GM18951 (cell line): Measurements from ENCODE around the gene PLXNA2.

Source experiments
- POLR2A ChIP-seq: IDR thresholded peaks from 4 replicates; pipeline ENCODE4 v1.6.1; 2011; ENCODE audit warnings: mild to moderate bottlenecking; ENCODE audit not compliant: insufficient read length, insufficient read depth; ENCODE audit errors: extremely low read depth
- in situ Hi-C: fragments of 300-500 bp; cut with MboI; formaldehyde crosslinking; loops from one replicate; pipeline ENCODE4 v1.12.0; 2022; ENCODE audit warnings: low sequenced_read_pairs, mixed read lengths, inconsistent platforms; ENCODE audit not compliant: unreplicated experiment

Gene PLXNA2

DNA sequence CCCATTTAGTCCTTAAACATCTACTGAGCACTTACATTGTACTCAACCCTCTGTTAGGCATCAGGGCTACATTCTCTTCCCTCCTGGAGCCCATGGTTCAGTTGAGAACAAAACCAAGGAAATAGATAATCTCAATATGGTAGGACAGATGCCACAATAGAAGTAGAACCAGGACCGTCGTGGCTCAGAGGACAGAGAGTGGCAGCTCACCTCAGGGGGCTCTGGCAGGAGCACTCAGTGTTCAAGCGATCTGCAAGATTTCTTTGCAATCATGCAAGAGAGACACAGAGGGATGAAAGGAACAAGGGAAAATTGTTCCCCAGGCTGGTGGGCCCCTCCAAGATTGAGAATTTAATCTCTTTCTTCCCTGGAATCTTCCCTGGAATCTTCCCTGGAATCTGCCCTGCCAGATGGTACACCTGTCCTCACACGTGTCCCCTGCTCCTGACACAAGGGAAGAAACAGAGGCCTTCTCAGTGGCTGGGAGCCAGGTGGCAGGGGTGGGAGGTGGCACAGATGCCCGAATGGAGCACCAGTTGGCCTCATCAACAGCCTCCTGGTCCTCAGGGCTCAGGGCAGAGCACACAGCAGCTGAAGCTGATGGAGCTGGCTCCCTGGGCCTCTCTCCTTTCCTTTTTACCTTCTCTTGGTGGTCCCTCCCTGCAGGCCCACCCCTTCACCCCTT lies 135.4 kb downstream of the PLXNA2 start:
- no peak for TF ChIP-seq POLR2A
- in situ Hi-C loops: no loop called here

DNA sequence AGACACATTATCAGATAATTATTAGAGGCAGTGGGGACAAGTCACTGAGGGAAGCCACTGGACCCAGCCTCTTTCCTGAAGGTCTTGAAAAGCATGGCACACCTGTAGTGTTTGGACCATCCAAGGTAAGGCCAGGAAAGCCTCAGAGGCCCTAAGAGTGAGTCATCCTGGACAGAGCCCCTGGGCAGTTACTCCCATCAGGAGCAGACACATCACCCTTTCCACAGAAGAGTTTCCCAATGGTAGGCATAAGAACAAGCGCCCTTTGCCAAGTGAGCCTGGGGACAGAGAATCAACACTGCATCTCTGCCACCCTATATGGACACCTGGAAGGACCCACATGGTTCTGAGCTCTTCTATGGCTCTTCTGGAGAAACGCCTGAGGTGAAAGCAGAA lies 136.0 kb downstream of the PLXNA2 start:
- in situ Hi-C loops: no loop called here
- TF ChIP-seq POLR2A: no peak

DNA sequence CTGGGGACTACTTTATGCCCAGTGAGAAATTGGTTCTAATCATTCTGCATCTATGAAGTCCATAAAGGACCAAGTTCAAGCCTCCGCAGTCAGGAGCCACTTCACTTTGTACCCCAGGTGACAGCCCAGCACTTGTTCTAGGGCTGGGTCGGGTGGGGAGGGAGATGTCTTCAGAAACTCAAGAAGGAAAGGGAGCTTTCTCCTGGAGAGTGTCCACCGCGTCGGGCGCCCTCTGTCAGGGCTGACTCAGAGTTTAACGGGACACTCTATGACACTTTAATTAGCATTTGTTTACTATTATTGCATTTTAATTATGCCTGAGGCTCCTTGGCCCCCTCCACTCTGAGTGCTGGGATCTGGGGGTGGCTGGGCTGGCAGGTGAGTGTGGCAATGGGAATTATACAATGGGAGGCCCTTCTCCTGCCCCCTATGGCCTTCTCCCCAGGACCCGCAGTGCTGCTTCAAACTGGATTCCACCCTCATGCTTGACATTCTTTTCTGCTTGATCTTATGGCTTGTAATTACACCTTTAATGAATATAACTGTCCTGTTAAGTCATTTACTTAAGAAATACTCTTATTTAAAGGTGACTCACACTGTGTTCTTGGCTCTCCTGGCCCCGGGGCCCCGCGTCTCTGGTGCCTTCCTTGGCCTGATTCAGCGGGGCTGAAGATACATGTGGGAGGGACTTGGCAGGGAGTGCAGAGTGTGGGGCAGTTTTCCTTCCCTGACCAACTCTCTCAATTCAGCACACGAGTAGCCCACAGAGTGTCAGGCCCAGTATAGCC lies 136.6 kb downstream of the PLXNA2 start:
- in situ Hi-C loops: no loop called here
- no peak for TF ChIP-seq POLR2A

DNA sequence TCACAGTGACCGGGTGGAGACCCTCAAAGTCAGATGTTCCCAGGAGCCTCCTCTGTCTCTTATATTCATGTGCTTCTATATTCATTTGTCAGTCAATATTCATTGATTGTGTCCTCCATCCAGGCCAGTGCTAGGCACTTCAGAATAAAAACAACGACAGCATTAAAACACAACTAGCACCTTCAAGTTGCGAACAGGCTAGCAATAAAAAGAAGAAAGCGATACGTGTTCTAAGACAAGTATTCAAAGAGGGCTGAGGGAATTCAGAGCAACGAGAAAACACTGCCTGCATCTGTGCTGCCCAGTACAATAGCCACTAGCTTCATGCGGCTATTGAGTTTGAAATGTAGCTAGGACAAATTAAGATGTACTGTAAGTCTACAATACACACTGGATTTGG lies 138.0 kb downstream of the PLXNA2 start:
- TF ChIP-seq POLR2A: no peak
- in situ Hi-C loops: no loop called here

DNA sequence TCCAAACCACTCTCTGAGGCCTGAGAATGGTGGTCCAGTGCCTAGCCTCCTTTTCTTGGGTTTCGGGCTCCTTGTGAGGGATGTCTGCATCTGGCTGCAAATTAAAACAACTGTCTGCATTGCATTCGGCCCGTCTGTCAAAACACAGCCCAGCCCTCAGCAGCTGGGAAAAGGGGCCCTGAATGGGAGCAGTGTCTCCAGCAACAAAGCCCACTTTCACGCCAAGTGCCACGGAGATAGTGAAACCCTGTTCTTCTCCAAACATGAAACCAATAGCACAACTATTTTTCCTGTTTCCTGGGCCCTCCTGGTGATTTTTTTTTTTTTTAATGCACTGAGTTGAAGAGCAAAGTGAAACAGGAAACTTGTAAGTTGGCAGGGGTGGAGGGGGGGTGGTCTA lies 138.4 kb downstream of the PLXNA2 start:
- in situ Hi-C loops: no loop called here
- no peak for TF ChIP-seq POLR2A

GRCh38 chr1:208103597-208104513 lies 140.3 kb downstream of the PLXNA2 start:
- in situ Hi-C loops: no loop called here

DNA sequence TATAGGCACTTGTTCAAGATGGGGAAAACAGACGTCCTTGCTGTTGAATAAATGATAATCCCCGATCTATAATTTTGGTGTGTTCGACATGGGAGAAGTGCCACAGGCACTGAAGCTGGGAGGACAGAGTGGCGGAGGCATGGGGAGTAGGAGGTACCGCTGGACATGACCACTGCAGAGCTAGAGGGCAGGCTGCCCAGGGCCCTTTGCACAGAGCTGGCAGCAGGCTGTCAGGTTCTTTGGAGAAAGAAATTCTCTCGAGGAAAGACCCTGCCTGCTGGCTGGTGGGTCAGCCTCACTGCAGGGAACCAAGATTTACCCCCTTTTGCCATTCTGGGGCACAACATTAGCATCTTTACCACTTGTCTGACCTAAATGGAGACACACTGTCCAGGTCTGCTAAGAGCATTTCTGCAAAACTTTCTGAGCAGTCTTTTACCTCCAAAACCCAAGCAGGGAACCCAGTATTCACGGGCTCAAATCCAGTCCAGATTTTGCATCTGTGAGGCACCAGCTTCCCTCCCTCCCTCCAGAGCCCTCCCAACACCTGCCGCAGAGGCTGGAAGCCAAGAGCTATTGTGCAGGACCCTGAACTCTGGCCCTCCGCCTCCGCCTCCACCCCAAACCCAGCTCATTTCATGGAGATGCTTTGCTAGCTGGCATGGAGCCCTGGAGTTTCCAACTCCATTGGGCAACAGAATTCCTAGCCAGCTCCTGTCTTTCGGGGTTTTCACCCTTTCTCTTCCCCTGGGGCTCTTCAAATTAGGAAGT lies 142.3 kb downstream of the PLXNA2 start:
- no peak for TF ChIP-seq POLR2A
- in situ Hi-C loops: no loop called here

More at GRCh38 chr1:208103597-208104513, 140.3 kb downstream of the PLXNA2 start:
- TF ChIP-seq POLR2A: no peak

DNA sequence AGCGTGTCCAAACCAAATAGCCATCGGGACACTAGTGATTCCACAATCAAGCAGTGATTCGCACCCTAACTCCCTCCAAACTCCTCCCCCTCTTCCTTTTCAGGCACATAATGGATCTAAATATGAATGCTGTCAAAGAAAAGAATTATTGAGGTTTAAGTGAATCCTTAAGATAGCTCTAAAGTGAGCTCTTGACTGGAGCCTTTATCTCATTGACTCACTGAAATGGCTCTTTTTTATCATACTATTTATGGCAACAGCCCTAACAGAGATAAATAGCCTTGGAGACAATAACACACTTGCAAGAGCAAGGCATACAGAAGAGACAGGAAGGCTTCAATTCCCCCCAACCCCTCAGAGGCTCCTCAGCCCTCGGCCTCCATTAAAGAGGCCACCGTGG lies 143.3 kb downstream of the PLXNA2 start:
- no peak for TF ChIP-seq POLR2A
- in situ Hi-C loops: no loop called here

DNA sequence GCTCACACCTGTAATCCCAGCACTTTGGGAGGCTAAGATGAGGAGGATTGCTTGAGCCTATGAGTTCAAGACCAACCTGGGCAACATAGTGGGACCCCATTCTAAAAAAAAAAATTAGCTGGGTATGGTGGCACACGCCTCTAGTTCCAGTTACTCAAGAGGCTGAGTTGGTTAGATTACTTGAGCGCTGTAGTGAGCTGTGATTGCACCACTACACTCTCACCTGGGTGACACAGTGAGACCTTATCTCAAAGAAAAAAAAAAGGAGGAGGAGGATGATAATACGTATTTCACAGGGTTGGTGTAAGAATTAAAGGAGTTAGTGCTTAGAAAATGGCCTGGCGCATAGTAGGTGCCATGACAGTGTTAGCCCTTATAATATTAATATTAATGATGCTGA lies 144.1 kb downstream of the PLXNA2 start:
- in situ Hi-C loops: no loop called here
- no peak for TF ChIP-seq POLR2A

- no peak for TF ChIP-seq POLR2A
- in situ Hi-C loops: no loop called here
Observed at GRCh38 chr1:208098773-208099172, 145.4 kb downstream of the PLXNA2 start.

- in situ Hi-C loops: no loop called here
- no peak for TF ChIP-seq POLR2A
Observed at GRCh38 chr1:208093754-208094719, 150.1 kb downstream of the PLXNA2 start.
